ENCODE measurements around the gene WDFY3. TPM values are rescaled to one million over a fixed set of nuclear protein-coding genes. Genes with fewer than 3 reads are reported as not detected.
A peak's percentile ranks its signal among the peaks of the same experiment; 100 is the strongest.

The WDFY3 gene
- total and polyA plus RNA-seq, 2 of the 4 experiments (the other 2 are of a cell fraction) = 12.5 to 58.1 TPM

GRCh38 chr4:84878090-84878489 is 88.4 kb downstream of the WDFY3 start:
- Histone ChIP-seq H2BK20ac (ENCODE audit: low read depth, low read length) (no peak overlapping the region), H3K4me1 (ENCODE audit: control insufficient read depth, insufficient read depth, low read length) (peaks cover 4% of the 10 kb centered on the region; the same call in 1 of the 2 replicates), H3K36me3 (ENCODE audit: control insufficient read depth, insufficient read depth, low read length) (peaks cover 2% of the 10 kb centered on the region), H2BK15ac (ENCODE audit: low read depth, low read length) (no peak overlapping the region), H3K9me1 (ENCODE audit: insufficient read depth, low read length) (peaks cover 13% of the 10 kb centered on the region; the same call in 1 of the 2 replicates), H3K27ac (ENCODE audit: insufficient read depth, low read length) (no peak overlapping the region), H3K4me3 (ENCODE audit: insufficient read depth, low read depth, low read length) (no peak overlapping the region), H4K8ac (ENCODE audit: low read depth in 2 of 2, low read length in 2 of 2) (no peak overlapping the region), H4K5ac (ENCODE audit: low read depth, low read length) (no peak overlapping the region), H3K18ac (ENCODE audit: low read depth, low read length) (no peak overlapping the region), H2BK5ac (ENCODE audit: low read depth, low read length, poor library complexity, severe bottlenecking) (peak overlapping the region; percentile 62), H3K79me1 (ENCODE audit: low read depth in 1 of 2, low read length in 2 of 2) (peaks cover 18 to 49% of the 10 kb centered on the region in 2 experiments), H4K20me1 (ENCODE audit: insufficient read depth, low read length) (no peaks in the 10 kb centered on the region), H2AFZ (replicated peaks; ENCODE audit: low read length, poor library complexity) (no peak overlapping the region), H3K4me2 (ENCODE audit: low read depth, low read length) (no peak overlapping the region), H3K23ac (ENCODE audit: low read depth, low read length) (no peak overlapping the region), H3K56ac (ENCODE audit: extremely low read depth, insufficient read depth, low read length) (no peak overlapping the region), H3K4ac (ENCODE audit: low read depth, low read length) (no peak overlapping the region), H2AK9ac (replicated peaks; ENCODE audit: low read depth, low read length, poor library complexity) (no peak overlapping the region), H4K91ac (ENCODE audit: insufficient read depth, low read depth, low read length) (no peak overlapping the region), H3K9me3 (ENCODE audit: control insufficient read depth, insufficient read depth, low read length) (no peaks in the 10 kb centered on the region), H2BK120ac (ENCODE audit: low read depth, low read length) (no peak overlapping the region), H3K27me3 (ENCODE audit: control insufficient read depth, insufficient read depth, low read length) (no peaks in the 10 kb centered on the region), H2AK5ac (ENCODE audit: low read depth, low read length) (no peak overlapping the region), H3K9ac (ENCODE audit: low read depth, low read length) (no peak overlapping the region), H3K14ac (replicated peaks; ENCODE audit: low read depth, low read length) (no peak overlapping the region)
- TF ChIP-seq CEBPB (IDR thresholded peaks at IDR 0.05; ENCODE audit: low read depth, low read length) = 0 out of 2 replicates have a peak, but pooled peaks have one; percentile 3
- no peak for TF ChIP-seq CTCF (conservative IDR thresholded peaks at IDR 0.05; ENCODE audit: low read depth, low read length)
- TF ChIP-seq POLR2A (IDR thresholded peaks at IDR 0.05; ENCODE audit: low read depth, low read length) = no peak
- peak; percentile 83 for ATAC-seq (ENCODE audit: low read depth)
- DNase-seq = peak; percentile 89
- intact Hi-C loops (cut with micrococcal nuclease) (loop anchor here (5.0 kb wide), 1 partner anchor 46 kb away; no protein-coding TSS in a partner anchor), dilution Hi-C loops (cut with HindIII; ENCODE audit: low sequenced_read_pairs, unreplicated experiment) (no loop called here), in situ Hi-C loops (cut with MboI; ENCODE audit: low sequenced_read_pairs) (no loop called here)
- BruUV-seq (replicated peaks) = no TSS peak
- no CpG with 5 or more reads among the region's 1 CpG for WGBS, 2 experiments (ENCODE audit: extremely low coverage in 2 of 2, insufficient read length in 1 of 2)
- ChIA-PET POLR2A (ENCODE audit: unreplicated experiment) (no interaction called here), CTCF (interaction anchor here (1.1 kb wide), 1 partner anchor 41 kb away, joined by 3 read pairs; no protein-coding TSS in a partner anchor)
